OCI-LY7 (cell line): Measurements from ENCODE around the gene OTOG. TPM values are rescaled to one million over a fixed set of nuclear protein-coding genes. Genes with fewer than 3 reads are reported as not detected.

Experiments
- BruUV-seq: library from RNA; stranded (reverse); fragments of 400-500 nt; replicated peaks from 2 replicates; lab custom pipeline; 2021; lab: Mats Ljungman, UMichigan
- CTCF ChIA-PET: fragments of 300-600 bp; sonication (Branson Sonifier 250); formaldehyde crosslinking; loops from one replicate; lab custom pipeline; 2022; ENCODE audit warnings: antibody characterized with exemption; ENCODE audit not compliant: unreplicated experiment; lab: Charles Lee
- POLR2A ChIA-PET: fragments of 300-600 bp; sonication (Branson Sonifier 250); formaldehyde crosslinking; loops from one replicate; lab custom pipeline; 2022; ENCODE audit warnings: antibody characterized with exemption; lab: Charles Lee
- DNase-seq: peaks from one replicate; pipeline ENCODE4 v3.0.0-alpha.2; 2015; ENCODE audit warnings: low spot score
- H2AFZ ChIP-seq: fragments of 200-600 bp; sonication (generic), shearing (Covaris generic); 2 replicates; pipeline ENCODE4 v1.6.1; 2014; ENCODE audit warnings: mild to moderate bottlenecking, antibody characterized with exemption, low read length, moderate library complexity
- H3K27ac ChIP-seq: fragments of 200-600 bp; sonication (generic); 2 replicates; pipeline ENCODE4 v1.5.1; 2014; ENCODE audit warnings: mixed run types, low read depth, mild to moderate bottlenecking, moderate library complexity, low read length, inconsistent platforms; ENCODE audit not compliant: poor library complexity, severe bottlenecking
- H3K36me3 ChIP-seq: fragments of 200-600 bp; sonication (generic); 2 replicates; pipeline ENCODE4 v1.6.1; 2014; ENCODE audit warnings: mild to moderate bottlenecking, antibody characterized with exemption, low read length, moderate library complexity, mixed read lengths; ENCODE audit not compliant: insufficient read depth
- H3K4me1 ChIP-seq: fragments of 200-600 bp; sonication (generic); 2 replicates; pipeline ENCODE4 v1.5.1; 2014; ENCODE audit warnings: mild to moderate bottlenecking, low read length; ENCODE audit not compliant: insufficient read depth, poor library complexity, severe bottlenecking
- H3K4me2 ChIP-seq: fragments of 200-600 bp; sonication (generic); 2 replicates; pipeline ENCODE4 v1.6.1; 2014; ENCODE audit warnings: mild to moderate bottlenecking, low read length
- H3K4me3 ChIP-seq: fragments of 200-600 bp; sonication (generic); 2 replicates; pipeline ENCODE4 v1.5.1; 2014; ENCODE audit warnings: mild to moderate bottlenecking, low read depth, low read length; ENCODE audit not compliant: poor library complexity, severe bottlenecking
- H3K79me2 ChIP-seq: fragments of 200-600 bp; sonication (generic); 2 replicates; pipeline ENCODE4 v1.6.1; 2016; ENCODE audit warnings: low read depth, mild to moderate bottlenecking, low read length, moderate library complexity, mixed read lengths; ENCODE audit not compliant: insufficient read depth
- H3K9me2 ChIP-seq: fragments of 200-600 bp; sonication (generic); 2 replicates; pipeline ENCODE4 v1.6.1; 2016; ENCODE audit warnings: mild to moderate bottlenecking, low read length, mixed read lengths; ENCODE audit not compliant: insufficient read depth
- H3K9me3 ChIP-seq: fragments of 200-600 bp; sonication (generic); 2 replicates; pipeline ENCODE4 v1.6.1; 2014; ENCODE audit warnings: mild to moderate bottlenecking, mixed run types, low read length, mixed read lengths
- H4K20me1 ChIP-seq: fragments of 200-600 bp; sonication (generic); 2 replicates; pipeline ENCODE4 v1.6.1; 2014; ENCODE audit warnings: mild to moderate bottlenecking, antibody characterized with exemption, low read length, moderate library complexity, mixed read lengths; ENCODE audit not compliant: insufficient read depth
- EZH2phosphoT487 ChIP-seq: fragments of 200-600 bp; sonication (generic); IDR thresholded peaks from 2 replicates; pipeline ENCODE4 v1.6.1; 2018; ENCODE audit warnings: low read depth, borderline replicate concordance, mild to moderate bottlenecking, mixed run types, antibody characterized with exemption, low read length, moderate library complexity, mixed read lengths
- intact Hi-C: fragments of 100-400 bp; cut with micrococcal nuclease; formaldehyde crosslinking; loops from one replicate; pipeline ENCODE4 v1.10.0; 2022; ENCODE audit not compliant: unreplicated experiment
- total RNA-seq, 2 experiments: library from RNA; depleted of rRNA in 1 of 2; stranded (reverse); fragments of >200 nt in 1 of 2; shearing (Covaris generic) in 1 of 2; gene quantifications; 2 replicates each; pipeline ENCODE4 v1.2.3, GENCODE V29; 2014 to 2022
- TF ChIP-seq, protein P1 (sequence below): fragments of 200-600 bp; sonication (generic); conservative IDR thresholded peaks from 2 replicates; pipeline ENCODE4 v1.5.1; 2014; ENCODE audit warnings: mild to moderate bottlenecking, antibody characterized with exemption, low read length, moderate library complexity, mixed read lengths

Gene OTOG
- total RNA-seq, 2 experiments from 2014 or later = not detected

DNA sequence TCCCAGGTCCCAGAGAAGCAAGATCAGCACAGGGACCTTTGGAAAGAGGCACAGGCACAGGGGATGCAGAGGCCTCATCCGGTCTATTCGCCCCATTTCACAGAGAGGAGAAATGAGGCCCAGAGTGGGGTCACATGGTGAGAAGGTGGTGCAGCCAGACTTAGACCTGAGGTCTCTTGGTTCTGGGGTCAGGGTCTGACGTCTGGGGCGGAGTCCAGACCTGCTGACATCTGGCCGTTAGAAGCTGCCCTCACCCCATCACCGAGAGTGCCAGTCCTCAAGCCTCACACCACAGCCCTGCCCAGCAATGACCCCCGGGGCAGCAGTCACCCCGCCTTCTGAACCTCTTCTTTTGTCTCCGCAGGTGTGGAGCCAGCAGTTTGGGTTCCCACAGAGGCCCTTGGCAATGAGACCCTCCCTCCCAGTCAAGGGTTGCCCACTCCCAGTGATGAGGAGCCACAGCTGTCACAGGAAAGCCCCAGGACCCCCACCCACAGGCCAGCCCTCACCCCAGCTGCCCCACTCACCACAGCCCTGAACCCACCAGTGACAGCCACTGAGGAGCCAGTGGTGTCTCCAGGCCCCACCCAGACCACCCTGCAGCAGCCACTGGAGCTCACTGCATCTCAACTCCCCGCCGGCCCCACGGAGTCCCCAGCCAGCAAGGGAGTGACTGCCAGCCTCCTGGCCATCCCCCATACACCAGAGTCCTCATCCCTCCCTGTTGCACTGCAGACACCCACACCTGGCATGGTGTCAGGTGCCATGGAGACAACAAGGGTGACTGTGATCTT, 62.4 kb downstream of the OTOG start:
- DNase-seq = no peak
- no TSS peak for BruUV-seq
- H3K4me3 ChIP-seq = no peak overlapping the region
- no peaks in the 10 kb centered on the region for H4K20me1 ChIP-seq
- intact Hi-C loops = no loop called here
- H3K9me2 ChIP-seq = no peaks in the 10 kb centered on the region
- H3K27ac ChIP-seq = no peak overlapping the region
- H3K4me2 ChIP-seq = no peak overlapping the region
- H3K36me3 ChIP-seq = no peaks in the 10 kb centered on the region
- no peaks in the 10 kb centered on the region for H3K4me1 ChIP-seq
- no peaks in the 10 kb centered on the region for H3K79me2 ChIP-seq
- H2AFZ ChIP-seq = no peak overlapping the region
- TF ChIP-seq, protein P1, sequence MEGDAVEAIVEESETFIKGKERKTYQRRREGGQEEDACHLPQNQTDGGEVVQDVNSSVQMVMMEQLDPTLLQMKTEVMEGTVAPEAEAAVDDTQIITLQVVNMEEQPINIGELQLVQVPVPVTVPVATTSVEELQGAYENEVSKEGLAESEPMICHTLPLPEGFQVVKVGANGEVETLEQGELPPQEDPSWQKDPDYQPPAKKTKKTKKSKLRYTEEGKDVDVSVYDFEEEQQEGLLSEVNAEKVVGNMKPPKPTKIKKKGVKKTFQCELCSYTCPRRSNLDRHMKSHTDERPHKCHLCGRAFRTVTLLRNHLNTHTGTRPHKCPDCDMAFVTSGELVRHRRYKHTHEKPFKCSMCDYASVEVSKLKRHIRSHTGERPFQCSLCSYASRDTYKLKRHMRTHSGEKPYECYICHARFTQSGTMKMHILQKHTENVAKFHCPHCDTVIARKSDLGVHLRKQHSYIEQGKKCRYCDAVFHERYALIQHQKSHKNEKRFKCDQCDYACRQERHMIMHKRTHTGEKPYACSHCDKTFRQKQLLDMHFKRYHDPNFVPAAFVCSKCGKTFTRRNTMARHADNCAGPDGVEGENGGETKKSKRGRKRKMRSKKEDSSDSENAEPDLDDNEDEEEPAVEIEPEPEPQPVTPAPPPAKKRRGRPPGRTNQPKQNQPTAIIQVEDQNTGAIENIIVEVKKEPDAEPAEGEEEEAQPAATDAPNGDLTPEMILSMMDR = no peak
- TF ChIP-seq EZH2phosphoT487 = no peak
- no peaks in the 10 kb centered on the region for H3K9me3 ChIP-seq
- ChIA-PET POLR2A (no interaction called here), CTCF (no interaction called here)

DNA sequence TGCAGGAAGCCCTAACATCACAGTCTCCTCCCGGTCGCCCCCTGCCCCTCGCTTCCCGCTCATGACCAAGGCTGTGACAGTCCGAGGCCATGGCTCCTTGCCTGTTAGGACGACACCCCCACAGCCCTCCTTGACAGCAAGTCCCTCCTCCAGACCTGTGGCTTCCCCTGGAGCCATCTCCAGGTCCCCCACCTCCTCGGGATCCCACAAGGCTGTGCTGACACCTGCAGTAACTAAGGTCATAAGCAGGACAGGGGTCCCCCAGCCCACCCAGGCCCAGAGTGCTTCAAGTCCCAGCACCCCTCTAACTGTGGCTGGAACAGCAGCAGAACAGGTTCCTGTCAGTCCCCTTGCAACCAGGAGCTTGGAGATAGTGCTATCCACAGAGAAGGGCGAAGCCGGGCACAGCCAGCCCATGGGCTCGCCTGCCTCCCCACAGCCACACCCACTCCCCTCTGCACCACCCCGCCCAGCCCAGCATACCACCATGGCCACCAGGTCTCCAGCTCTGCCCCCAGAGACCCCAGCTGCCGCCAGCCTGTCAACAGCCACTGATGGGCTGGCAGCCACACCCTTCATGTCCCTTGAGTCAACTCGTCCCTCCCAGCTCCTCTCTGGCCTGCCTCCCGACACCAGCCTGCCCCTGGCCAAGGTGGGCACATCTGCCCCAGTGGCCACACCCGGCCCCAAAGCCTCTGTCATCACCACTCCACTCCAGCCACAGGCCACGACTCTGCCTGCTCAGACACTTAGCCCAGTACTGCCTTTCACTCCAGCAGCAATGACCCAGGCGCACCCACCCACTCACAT, 63.2 kb downstream of the OTOG start:
- Histone ChIP-seq H3K4me3 (no peak overlapping the region), H3K27ac (no peak overlapping the region), H2AFZ (no peak overlapping the region), H3K4me2 (no peak overlapping the region), H3K9me2 (no peaks in the 10 kb centered on the region), H3K36me3 (no peaks in the 10 kb centered on the region), H3K4me1 (no peaks in the 10 kb centered on the region), H3K79me2 (no peaks in the 10 kb centered on the region), H3K9me3 (no peaks in the 10 kb centered on the region), H4K20me1 (no peaks in the 10 kb centered on the region)
- CTCF ChIA-PET = no interaction called here
- TF ChIP-seq, protein P1 = no peak
- TF ChIP-seq EZH2phosphoT487 = no peak
- DNase-seq = no peak
- intact Hi-C loops = no loop called here
- BruUV-seq = no TSS peak
- POLR2A ChIA-PET = no interaction called here

DNA sequence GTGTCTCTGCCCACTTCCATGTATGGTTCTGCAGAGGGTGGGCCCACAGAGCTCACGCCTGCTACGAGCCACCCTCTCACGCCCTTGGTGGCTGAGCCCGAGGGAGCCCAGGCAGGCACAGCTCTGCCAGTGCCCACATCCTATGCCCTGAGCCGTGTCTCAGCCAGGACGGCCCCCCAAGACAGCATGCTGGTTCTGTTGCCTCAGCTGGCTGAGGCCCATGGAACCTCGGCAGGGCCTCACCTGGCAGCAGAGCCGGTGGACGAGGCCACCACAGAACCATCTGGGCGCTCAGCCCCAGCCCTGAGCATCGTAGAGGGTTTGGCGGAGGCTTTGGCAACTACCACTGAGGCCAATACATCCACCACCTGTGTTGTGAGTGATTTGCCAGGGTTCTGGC, 64.0 kb downstream of the OTOG start:
- no peak for DNase-seq
- Histone ChIP-seq H3K4me3 (no peak overlapping the region), H2AFZ (no peak overlapping the region), H3K4me1 (no peaks in the 10 kb centered on the region), H3K36me3 (no peaks in the 10 kb centered on the region), H3K4me2 (no peak overlapping the region), H3K79me2 (no peaks in the 10 kb centered on the region), H3K9me3 (no peaks in the 10 kb centered on the region), H3K9me2 (no peaks in the 10 kb centered on the region), H3K27ac (no peak overlapping the region), H4K20me1 (no peaks in the 10 kb centered on the region)
- CTCF ChIA-PET = no interaction called here
- POLR2A ChIA-PET = no interaction called here
- intact Hi-C loops = no loop called here
- BruUV-seq = no TSS peak
- TF ChIP-seq EZH2phosphoT487 = no peak
- TF ChIP-seq, protein P1 = no peak
